ENCODE measurements around the gene ADGRG6.

- TF ChIP-seq EZH2 (IDR thresholded peaks at IDR 0.05): no peak
- TF ChIP-seq, protein P1, sequence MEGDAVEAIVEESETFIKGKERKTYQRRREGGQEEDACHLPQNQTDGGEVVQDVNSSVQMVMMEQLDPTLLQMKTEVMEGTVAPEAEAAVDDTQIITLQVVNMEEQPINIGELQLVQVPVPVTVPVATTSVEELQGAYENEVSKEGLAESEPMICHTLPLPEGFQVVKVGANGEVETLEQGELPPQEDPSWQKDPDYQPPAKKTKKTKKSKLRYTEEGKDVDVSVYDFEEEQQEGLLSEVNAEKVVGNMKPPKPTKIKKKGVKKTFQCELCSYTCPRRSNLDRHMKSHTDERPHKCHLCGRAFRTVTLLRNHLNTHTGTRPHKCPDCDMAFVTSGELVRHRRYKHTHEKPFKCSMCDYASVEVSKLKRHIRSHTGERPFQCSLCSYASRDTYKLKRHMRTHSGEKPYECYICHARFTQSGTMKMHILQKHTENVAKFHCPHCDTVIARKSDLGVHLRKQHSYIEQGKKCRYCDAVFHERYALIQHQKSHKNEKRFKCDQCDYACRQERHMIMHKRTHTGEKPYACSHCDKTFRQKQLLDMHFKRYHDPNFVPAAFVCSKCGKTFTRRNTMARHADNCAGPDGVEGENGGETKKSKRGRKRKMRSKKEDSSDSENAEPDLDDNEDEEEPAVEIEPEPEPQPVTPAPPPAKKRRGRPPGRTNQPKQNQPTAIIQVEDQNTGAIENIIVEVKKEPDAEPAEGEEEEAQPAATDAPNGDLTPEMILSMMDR (IDR thresholded peaks at IDR 0.05): no peak
Observed at GRCh38 chr6:142446168-142446567, 144.4 kb downstream of the ADGRG6 start.
